Ammon's horn (tissue), 1 donor: ENCODE measurements around the gene AASS.
"Not testable (repeated sequence)": the region's sequence is repeated elsewhere in the genome, so short reads cannot be mapped to it uniquely, and the experiment has no call there.

ENCODE experiments used
- DNase-seq: peaks from one replicate; pipeline ENCODE4 v3.0.0-alpha.2; 2016; ENCODE audit warnings: low spot score

Gene AASS

DNA sequence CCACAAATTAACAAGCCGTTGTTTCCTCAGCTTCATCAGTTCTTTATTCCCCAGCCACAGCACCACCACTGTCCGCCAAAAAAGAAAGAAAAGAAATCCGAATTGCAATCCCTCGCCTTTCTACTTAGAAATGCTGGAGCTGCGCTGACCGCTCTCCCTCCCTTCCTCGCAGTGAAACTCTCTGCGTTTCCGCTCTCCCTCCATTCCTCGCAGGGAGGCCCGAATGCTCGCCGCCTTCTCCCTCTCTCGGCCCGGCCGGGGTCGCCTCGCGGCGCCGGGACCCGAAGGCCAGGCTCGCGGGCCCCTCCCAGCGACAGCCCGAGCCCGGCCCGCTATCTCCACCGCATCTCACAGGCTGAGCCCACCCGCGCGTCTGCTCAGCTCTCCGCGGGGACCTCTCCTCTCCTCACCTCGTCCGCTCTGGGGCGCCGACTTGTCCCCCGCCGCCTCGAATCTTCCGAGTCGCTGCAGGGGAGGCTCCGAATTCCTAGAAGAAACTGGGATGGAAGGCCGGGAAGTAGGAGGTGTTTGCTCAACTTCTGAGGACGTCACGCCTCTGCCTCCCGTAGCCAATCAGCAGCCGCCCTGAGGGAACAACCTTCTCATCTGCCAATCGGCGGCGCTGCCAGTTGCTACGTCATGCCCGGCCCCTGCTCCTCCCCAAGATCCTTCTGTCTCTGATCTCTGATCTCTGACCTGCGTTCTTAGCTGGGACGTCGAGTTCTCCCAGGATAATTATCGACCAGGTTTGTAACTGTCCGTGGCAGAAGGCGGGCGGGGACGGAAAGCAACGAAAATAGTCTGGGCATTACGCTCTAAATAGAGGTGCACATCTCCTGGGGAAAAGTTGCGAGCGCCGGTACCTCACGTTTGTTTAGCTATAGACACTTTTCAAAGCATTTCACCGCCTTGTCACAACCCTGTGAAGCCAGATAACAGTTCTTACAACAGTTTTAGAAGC lies at the start of gene AASS:
TSS of gene AASS (minus strand) at position 499 of the 961 bp plus-strand sequence. CDS start 10,523 bp downstream, outside the sequence.
- DNase-seq: peak; percentile 99

DNA sequence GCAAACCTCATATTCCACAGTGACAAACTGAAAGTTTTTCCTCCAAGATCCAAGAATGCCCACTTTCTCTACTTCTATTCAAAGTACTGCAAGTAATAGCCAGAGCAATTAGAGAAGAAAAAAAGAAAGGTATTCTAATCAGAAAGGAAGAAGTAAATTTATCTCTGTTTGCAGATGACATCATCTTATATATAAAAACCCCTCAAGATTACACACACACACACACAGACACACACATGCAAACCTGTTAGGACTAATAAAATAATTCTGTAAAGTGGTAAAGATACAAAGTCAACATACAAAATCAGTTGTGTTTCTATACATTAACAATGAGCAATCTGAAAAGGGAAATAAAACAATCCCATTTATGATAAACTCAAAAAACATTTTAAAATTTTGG lies 44.7 kb upstream of the AASS start:
- DNase-seq: no peak

DNA sequence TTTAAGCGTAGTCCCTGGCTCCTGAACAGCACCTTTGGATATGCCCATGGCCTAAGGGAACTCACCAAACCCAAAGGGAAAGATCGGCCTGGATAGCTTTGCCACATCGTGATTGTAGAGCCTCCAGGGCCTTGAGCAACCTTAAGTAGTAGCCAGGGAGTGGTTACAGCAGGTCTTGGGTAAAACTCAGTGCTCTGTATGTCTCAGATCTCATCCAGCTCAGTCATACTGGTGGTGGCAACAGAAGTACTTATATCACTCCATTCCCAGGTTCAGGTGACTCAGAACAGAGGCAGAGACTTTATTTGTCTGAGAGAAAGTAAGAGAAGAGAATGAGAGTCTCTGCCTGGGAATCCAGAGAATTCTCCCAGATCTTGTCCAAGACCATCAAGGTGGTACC lies 39.1 kb upstream of the AASS start:
- no peak for DNase-seq

DNA sequence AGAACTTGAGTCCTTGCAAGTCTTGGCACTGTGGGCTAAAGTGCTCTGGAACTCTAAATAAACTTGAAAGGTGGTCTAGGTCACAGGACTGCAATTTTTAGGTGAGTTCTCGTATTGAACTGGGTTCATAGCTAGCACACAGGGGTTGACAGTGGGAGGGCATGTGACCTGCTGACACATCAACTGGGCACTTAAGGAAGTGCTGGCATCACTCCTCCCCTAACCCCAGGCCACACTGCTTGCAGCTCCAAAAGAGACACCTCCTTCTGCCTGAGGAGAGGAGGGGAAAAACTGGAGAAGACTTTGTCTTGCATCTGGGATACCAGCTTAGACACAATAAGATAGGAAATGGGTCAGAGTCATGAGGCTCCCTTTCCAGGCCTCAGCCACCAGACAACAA lies 38.0 kb upstream of the AASS start:
- no peak for DNase-seq

DNA sequence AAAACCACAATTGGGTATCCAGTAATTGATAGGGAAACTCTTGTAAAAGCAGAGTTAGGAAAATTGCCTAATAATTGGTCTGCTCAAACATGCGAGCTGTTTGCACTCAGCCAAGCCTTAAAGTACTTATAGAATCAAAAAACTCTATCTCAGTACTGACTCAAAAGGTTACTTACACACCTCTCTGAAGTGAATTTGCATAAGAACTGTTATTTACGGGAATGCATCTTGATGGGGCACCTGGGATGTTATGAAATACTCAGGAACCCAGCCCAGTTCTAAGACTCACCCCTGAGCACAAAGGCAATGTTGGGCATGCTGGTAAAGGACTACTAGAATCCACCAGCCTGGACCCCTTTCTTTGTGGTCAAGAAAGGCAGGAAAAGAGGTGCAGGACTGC lies 28.1 kb upstream of the AASS start:
- DNase-seq: not testable (repeated sequence)

DNA sequence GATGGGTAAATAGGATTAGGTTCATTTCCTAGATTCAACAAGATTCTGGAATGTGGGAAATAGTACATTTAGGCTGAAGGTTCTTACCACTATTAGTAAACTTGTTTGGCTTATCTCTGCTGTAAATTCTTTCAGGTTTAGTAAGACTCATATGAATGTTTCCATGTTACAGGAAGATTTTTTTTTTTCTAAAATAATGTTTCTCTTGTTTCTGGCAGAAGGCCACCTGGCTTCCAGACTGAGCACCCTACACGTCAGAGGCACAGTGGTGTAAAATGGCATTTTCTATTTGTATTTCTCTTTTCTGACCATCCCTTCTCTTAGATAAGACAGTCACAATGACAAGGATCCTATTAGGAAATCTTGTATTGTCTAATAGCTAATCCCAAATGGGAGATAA lies 22.7 kb upstream of the AASS start:
- DNase-seq: no peak

DNA sequence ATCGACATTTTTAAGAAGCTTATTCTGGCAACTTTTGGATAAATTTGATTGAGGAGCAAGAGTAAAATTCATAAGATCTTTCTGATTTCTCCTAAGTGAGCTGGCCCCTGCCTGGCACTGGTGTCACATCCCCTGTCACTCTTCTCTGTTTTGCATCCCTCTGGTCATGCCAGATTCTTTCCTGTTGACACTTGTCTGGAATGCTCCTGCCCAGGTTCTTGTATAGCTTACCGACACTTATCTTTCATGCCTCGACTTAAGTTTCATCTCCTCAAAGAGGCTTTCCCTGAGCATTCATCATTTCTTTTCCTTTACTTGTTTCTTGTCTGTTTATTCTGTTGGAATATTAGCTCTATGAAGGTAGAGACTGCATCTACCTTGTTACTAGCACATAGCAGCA lies 22.2 kb upstream of the AASS start:
- no peak for DNase-seq

DNA sequence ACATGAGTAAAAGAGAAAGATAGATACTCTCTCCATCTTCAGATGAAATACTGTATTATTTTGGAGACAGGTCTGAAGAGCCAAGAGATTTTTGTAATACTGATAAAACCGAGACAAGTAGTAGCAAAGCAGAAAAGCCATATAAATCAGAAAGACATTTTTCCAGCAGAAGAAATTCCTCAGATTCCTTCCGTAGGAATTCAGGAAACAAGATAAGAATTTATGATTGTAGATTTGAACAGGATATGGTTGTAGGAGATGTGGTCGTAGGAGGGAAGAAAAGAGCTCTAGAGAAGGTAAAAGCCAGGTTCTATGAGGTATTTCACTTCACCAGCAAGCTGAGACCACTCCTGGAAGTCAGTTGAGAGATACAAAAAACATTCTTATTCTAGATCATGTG lies 17.6 kb upstream of the AASS start:
- no peak for DNase-seq

DNA sequence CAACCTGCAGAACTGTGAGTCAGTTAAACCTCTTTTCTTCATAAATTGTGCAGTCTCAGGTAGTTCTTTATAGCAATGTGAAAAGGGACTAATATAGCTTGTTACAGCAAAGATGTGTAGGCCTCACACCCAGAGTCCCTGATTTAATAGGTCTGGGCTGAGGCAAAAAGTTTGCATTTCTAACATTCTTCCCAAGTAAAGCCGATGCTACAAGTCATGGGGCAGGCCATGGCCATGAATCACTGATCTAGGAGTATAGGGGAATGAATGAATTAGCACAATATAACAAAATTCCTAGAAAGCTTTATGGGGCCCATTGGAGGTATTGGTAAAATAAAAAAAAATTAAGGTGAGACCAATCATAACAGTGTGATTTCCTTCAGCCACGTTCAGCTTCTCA lies 11.5 kb upstream of the AASS start:
- no peak for DNase-seq

DNA sequence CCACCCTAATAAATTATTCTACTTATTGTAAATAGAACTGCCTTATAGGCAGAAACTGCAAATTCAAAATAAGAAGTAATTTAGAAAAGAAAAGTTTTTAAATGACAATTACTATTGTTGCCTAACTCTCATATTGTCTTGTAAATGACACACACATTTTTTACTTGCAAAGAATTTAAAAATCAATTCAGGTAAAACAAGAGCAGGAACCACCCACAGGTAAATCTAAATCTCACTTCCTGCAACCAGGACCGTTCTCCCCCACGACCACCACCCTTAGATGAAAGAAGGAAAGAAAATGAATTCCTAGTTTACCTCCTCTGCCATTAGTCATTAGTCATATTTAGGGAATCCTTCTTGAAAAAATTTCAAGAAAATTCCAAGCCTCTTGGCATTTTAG lies 4.8 kb upstream of the AASS start:
- no peak for DNase-seq

DNA sequence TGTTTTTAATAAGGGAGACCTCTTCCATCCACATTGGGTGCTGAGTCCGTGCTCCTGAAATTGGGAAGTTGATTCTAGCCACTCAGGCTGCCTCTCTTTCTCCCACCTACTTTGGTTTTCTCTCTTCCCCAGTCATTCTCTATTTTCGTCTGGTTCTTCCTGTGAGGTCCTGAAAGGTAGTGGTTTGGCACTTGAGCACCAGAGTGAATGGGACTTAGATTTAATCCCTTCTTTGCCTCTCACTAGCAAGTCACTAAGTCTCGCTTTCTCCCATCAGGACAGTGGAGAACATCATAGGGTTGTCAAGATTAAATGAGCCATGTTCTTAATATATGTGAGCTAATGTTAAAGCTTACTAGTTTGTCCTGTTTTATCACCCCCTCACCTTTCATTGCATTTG lies 4.0 kb upstream of the AASS start:
- no peak for DNase-seq

DNA sequence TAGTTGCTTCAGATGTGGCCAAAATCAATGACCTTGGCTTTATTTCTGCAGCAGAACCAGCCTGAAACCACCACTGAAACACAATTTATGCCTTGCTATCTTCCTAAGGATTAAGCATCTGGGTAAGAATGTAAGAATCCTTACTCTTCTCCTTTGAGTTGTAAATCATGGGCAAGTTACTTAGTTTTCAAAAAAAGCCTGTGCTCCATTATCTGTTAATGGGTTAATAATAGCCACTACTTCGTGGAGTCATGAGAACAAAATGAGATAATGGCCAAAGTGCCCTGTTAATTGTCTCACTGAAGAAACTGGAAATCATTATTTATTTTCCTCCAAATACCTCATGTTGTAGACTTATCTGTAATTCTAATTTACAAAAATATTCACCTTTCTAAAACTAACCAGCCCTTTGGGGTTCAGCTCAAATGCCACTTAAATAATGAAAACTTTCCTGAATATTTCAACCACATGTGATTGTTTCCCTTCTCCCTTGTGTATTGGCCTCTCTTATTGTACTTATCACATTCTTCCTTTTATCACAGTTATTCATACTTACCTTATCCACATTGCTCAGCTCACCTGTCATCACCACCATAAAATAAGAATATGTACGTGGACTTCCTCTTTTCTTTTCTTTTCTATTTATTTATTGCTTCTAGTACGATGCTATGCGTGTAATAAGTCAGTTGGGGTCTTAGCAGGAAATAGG lies 2.0 kb upstream of the AASS start:
- DNase-seq: no peak

DNA sequence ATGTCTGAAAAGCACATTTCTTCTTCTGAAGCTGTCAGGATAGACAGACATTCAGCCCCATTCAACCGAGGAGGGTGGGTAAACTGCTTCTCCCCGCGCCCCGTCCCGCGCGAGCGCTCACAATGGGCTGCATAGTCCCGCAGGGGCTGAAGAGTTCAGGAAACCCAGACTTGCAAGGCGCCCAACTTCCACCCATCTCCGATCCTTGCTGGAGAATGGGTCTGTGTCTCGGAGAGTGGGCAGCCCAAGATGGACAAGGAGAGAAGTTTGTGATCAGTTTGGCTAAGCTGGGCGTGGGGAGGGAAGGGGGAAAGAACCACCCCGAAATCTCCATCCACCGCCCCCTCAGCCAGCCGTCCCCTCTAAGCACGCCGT lies 686 bp downstream of the AASS start:
- peak; percentile 45 for DNase-seq

DNA sequence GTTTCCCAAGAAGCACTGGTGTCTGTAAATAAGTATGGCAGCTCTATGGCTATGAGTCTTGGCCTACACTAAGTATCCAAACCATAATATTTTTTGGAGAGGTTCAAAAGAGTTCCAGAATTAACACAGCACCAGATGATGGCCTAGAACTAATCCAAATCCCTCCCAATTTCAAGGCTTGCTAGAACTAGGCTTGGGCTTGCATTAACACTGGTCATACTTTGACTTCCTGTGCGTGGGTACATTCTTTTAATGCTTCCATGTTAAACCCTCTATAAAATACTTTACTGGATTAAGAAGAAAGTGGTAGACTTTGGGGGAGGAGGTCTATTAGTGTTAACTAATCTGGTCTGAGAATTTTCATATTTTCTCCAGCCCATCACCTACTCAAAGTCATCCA lies 3.1 kb downstream of the AASS start:
- DNase-seq: no peak

DNA sequence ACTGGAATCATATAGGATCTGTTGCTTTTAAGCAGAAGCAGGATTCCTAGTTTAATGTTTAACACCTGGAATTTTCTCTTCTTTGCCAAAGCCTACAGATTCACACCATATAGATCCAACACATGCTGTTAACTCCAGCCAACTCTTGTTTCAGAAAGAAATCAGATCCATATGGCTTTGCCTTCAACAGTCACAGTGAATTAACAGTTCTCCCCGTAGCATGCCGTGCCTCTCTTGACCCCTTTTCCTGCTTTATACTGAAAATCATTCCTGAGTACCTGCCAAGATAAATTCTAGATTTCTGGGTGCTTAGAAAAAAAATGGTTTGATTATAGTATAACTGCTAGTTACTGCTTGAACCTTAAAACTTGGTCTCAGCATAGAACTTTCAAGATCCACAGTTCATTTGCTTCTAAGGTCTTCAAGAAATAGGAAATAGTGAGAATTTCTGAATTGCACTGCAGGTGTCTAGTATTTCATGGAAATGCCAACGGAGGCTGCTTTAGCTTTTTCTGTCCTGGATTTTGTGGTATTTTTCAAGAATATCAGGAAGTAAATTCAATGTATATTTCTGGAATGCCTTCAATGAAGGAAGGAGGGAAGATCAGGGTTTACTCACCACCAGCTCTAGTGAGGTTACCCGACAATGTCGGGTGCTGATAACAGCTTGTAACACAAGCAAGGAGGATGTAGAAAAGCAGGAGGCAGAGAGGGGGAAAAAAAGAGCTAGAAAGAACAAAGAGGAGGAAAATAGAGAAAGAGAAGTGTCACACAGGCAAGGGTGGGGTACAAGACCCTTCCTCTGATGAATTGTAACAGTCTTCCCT lies 6.6 kb downstream of the AASS start:
- no peak for DNase-seq

DNA sequence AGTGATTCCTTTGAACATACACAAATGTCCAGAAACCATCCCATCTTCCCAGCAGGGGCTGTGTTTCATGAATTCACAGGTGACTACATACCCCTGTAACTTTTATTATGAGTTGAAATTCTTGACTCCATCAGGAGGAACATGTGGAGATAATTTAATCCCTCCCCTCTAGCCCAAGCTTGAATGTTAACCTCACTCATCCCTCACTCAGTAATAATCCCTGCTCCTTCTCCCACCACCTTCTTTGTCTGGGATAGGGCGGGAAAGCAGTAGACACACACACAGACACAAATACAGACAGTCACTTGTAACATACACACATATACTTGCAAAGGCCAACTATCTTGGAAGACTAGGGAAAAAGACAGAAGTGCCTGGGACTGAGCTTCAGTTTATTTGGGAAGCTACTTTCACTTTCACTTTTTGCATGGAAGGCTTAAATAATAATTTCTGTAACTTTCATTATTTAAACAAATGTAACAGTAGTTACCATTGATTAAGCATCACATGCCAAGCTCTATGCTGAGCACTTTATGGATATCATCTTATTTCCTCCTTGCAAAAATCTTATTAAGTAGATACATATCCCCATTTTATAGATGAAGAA lies 7.3 kb downstream of the AASS start:
- DNase-seq: no peak

DNA sequence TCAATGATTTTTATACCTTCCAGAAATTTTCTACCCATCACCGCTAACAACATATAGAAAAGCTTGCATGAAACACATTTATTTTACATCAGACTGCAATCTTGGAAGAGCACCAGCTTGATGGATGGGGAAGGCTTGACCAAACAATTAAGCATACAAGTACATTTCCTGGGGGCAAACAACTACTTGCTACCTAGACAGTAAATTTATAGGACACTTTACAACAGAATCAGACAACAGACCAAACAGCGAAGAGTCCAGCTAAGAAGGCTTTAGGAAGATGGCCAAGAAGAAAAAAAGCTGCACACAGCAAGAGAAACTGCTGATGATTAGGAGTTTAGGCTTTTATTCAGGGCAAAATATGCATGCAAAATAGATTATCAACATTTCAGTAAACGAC lies 8.0 kb downstream of the AASS start:
- no peak for DNase-seq

DNA sequence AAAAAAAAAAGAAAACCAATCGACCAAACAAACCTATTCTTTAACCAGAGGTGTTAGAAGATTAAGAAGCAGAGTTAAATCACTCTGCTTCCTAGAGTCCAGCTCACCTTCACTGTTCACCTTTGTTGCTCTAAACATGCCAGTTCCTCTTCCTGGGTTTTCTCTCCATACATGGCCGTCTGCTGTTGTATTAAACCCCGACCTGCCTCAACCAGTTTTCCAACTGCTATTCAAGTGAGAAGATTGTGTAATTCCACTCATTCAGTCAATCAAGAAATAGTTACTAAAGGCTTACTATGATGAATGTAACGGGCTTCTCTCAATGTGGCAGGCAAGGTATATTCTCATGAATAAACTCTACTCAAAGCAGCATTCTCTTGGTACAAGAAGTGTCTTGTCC lies 8.8 kb downstream of the AASS start:
- DNase-seq: no peak

DNA sequence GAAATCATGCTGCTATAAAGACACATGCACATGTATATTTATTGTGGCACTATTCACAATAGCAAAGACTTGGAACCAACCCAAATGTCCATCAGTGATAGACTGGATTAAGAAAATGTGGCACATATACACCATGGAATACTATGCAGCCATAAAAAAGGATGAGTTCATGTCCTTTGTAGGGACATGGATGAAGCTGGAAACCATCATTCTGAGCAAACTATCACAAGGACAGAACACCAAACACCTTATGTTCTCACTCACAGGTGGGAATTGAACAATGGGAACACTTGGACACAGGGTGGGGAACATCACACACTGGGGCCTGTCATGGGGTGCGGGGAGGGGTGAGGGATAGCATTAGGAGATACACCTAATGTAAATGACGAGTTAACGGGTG lies 9.3 kb downstream of the AASS start:
- DNase-seq: not testable (repeated sequence)

DNA sequence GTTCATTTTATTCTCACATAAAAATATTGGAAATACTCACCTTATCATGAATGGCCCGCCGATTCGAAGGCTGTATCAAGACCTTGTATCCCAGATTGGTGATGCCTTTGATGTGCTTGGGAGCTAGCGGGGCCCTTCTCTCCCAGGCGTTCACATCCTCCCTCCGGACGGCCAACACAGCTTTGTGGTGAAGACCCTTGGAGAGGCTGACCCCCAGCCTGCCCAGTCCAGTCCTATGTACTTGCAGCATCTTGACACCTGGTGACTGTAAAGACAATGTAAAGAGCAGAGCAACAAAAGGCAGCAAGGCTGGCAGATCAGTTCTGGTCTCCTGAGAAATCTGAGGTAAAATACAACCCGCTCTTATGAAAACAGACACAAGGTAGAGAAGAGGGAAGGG lies 10.6 kb downstream of the AASS start:
- DNase-seq: no peak

DNA sequence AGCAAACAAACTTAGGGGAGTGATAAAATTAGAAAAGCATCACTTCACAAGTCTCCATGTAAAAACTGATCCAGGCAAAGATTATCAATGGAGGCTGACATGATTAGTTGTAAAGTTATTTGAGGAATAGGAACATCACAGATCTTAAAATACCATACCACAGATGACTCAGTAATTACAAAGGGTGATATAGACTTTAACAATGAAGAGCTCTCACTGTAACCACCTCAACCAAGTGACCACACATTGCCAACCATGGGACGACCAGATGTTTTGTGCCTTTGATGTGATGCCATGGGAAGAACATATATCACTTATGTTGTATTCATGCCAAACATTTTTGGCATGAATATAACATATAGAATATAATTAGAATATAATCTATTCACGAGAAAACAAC lies 11.7 kb downstream of the AASS start:
- DNase-seq: no peak

DNA sequence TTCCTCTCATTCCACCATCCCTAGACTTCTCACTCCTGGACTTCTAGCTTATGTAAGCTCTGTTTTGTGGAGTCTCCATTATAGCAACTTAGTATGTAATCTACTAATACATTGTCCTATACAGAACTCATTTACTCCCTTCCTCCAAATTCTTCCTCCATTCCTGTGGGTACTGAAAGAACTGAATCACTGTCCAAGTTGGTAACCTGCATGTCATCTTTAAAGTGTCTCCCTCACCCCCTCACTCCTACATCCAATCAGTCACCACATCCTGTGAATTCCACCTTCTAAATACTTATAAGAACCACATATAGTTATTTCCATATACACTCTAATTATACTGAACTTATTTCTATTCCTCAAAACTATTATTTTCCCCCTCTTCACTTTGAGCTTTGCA lies 20.3 kb downstream of the AASS start:
- DNase-seq: no peak
